Activated naive CD4-positive, alpha-beta T cell treated with anti-CD3 and anti-CD28 coated beads for 36 hours (primary cell): Measurements from ENCODE around the gene GALNT13. TPM values are rescaled to one million over a fixed set of nuclear protein-coding genes. Genes with fewer than 3 reads are reported as not detected.

Experiments
- CTCF ChIA-PET: fragments of 350-600 bp; sonication (Branson Sonifier 250); formaldehyde crosslinking; loops from one replicate; lab custom pipeline; 2021; ENCODE audit warnings: antibody characterized with exemption; lab: Charles Lee
- DNase-seq: peaks from one replicate; pipeline ENCODE4 v3.0.0-alpha.2; 2020
- H3K27ac Mint-ChIP-seq: one replicate; pipeline ENCODE4 v1.8.0; 2021; ENCODE audit warnings: mild to moderate bottlenecking, mixed read lengths
- H3K27me3 Mint-ChIP-seq: one replicate; pipeline ENCODE4 v1.8.0; 2021; ENCODE audit warnings: low read depth, mixed read lengths
- H3K36me3 Mint-ChIP-seq: one replicate; pipeline ENCODE4 v1.8.0; 2021; ENCODE audit warnings: low read depth, mixed read lengths
- H3K4me1 Mint-ChIP-seq: one replicate; pipeline ENCODE4 v1.8.0; 2021; ENCODE audit warnings: low read depth, mixed read lengths
- H3K4me3 Mint-ChIP-seq: one replicate; pipeline ENCODE4 v1.8.0; 2021; ENCODE audit warnings: mild to moderate bottlenecking, moderate library complexity, mixed read lengths
- H3K9me3 Mint-ChIP-seq: one replicate; pipeline ENCODE4 v1.8.0; 2021; ENCODE audit warnings: mixed read lengths
- intact Hi-C: fragments of 100-400 bp; cut with micrococcal nuclease; formaldehyde crosslinking; loops from one replicate; pipeline ENCODE4 v1.15.1; 2023
- total RNA-seq, 2 experiments: library from RNA; stranded (reverse); gene quantifications; one replicate each; pipeline ENCODE4 v1.2.3, GENCODE V29; 2021

Gene GALNT13
- total RNA-seq, 2 experiments from 2014 or later: not detected

- H3K4me1 Mint-ChIP-seq: no peaks in the 10 kb centered on the region
- H3K4me3 Mint-ChIP-seq: no peak overlapping the region
- no peak for DNase-seq
- CTCF ChIA-PET: no interaction called here
- intact Hi-C loops: no loop called here
- H3K27ac Mint-ChIP-seq: no peak overlapping the region
- H3K36me3 Mint-ChIP-seq: no peaks in the 10 kb centered on the region
- no peaks in the 10 kb centered on the region for H3K27me3 Mint-ChIP-seq
- peaks cover 6% of the 10 kb centered on the region for H3K9me3 Mint-ChIP-seq
Measured at GRCh38 chr2:154203902-154204301, 332.2 kb downstream of the GALNT13 start.

- CTCF ChIA-PET: no interaction called here
- no peak overlapping the region for H3K27ac Mint-ChIP-seq
- intact Hi-C loops: no loop called here
- no peaks in the 10 kb centered on the region for H3K27me3 Mint-ChIP-seq
- no peaks in the 10 kb centered on the region for H3K4me1 Mint-ChIP-seq
- H3K9me3 Mint-ChIP-seq: peaks cover 9% of the 10 kb centered on the region
- H3K4me3 Mint-ChIP-seq: no peak overlapping the region
- no peaks in the 10 kb centered on the region for H3K36me3 Mint-ChIP-seq
- DNase-seq: no peak
Measured at GRCh38 chr2:154207288-154208047, 335.7 kb downstream of the GALNT13 start.

- intact Hi-C loops: no loop called here
- no peak for DNase-seq
- Mint-ChIP-seq H3K4me1 (no peaks in the 10 kb centered on the region), H3K27ac (no peak overlapping the region), H3K9me3 (peaks cover 3% of the 10 kb centered on the region), H3K27me3 (no peaks in the 10 kb centered on the region), H3K36me3 (no peaks in the 10 kb centered on the region), H3K4me3 (no peak overlapping the region)
- CTCF ChIA-PET: no interaction called here
Measured at GRCh38 chr2:154223726-154224125, 352.0 kb downstream of the GALNT13 start.

- Mint-ChIP-seq H3K4me3 (no peak overlapping the region), H3K27ac (no peak overlapping the region)
Measured at GRCh38 chr2:154226931-154227330, 355.2 kb downstream of the GALNT13 start.

GRCh38 chr2:154228566-154229280, 357.0 kb downstream of the GALNT13 start:
- Mint-ChIP-seq H3K36me3 (no peaks in the 10 kb centered on the region), H3K4me3 (no peak overlapping the region), H3K27ac (no peak overlapping the region), H3K4me1 (no peaks in the 10 kb centered on the region), H3K27me3 (no peaks in the 10 kb centered on the region), H3K9me3 (no peaks in the 10 kb centered on the region)
- no peak for DNase-seq
- CTCF ChIA-PET: no interaction called here
- intact Hi-C loops: no loop called here

More at GRCh38 chr2:154226931-154227330, 355.2 kb downstream of the GALNT13 start:
- H3K36me3 Mint-ChIP-seq: no peaks in the 10 kb centered on the region
- H3K9me3 Mint-ChIP-seq: no peaks in the 10 kb centered on the region
- no peaks in the 10 kb centered on the region for H3K4me1 Mint-ChIP-seq
- CTCF ChIA-PET: no interaction called here
- intact Hi-C loops: no loop called here
- no peak for DNase-seq
- no peaks in the 10 kb centered on the region for H3K27me3 Mint-ChIP-seq

- Mint-ChIP-seq H3K27ac (no peak overlapping the region), H3K4me1 (no peaks in the 10 kb centered on the region), H3K4me3 (no peak overlapping the region), H3K9me3 (peaks cover 1% of the 10 kb centered on the region), H3K36me3 (no peaks in the 10 kb centered on the region), H3K27me3 (no peaks in the 10 kb centered on the region)
- intact Hi-C loops: no loop called here
- no peak for DNase-seq
- CTCF ChIA-PET: no interaction called here
Measured at GRCh38 chr2:154229966-154230365, 358.2 kb downstream of the GALNT13 start.

- no peaks in the 10 kb centered on the region for H3K27me3 Mint-ChIP-seq
- intact Hi-C loops: no loop called here
- CTCF ChIA-PET: no interaction called here
- no peak overlapping the region for H3K4me3 Mint-ChIP-seq
- peaks cover 3% of the 10 kb centered on the region for H3K9me3 Mint-ChIP-seq
- H3K36me3 Mint-ChIP-seq: no peaks in the 10 kb centered on the region
- DNase-seq: no peak
- no peak overlapping the region for H3K27ac Mint-ChIP-seq
- no peaks in the 10 kb centered on the region for H3K4me1 Mint-ChIP-seq
Measured at GRCh38 chr2:154231021-154231420, 359.3 kb downstream of the GALNT13 start.

- CTCF ChIA-PET: no interaction called here
- no peaks in the 10 kb centered on the region for H3K4me1 Mint-ChIP-seq
- no peaks in the 10 kb centered on the region for H3K36me3 Mint-ChIP-seq
- no peak overlapping the region for H3K27ac Mint-ChIP-seq
- no peak for DNase-seq
- peaks cover 3% of the 10 kb centered on the region for H3K9me3 Mint-ChIP-seq
- no peak overlapping the region for H3K4me3 Mint-ChIP-seq
- intact Hi-C loops: no loop called here
- H3K27me3 Mint-ChIP-seq: no peaks in the 10 kb centered on the region
Measured at GRCh38 chr2:154233231-154233630, 361.5 kb downstream of the GALNT13 start.

- no peaks in the 10 kb centered on the region for H3K36me3 Mint-ChIP-seq
- CTCF ChIA-PET: no interaction called here
- H3K4me3 Mint-ChIP-seq: no peak overlapping the region
- no peak overlapping the region for H3K27ac Mint-ChIP-seq
- no peak for DNase-seq
- no peaks in the 10 kb centered on the region for H3K27me3 Mint-ChIP-seq
- peaks cover 3% of the 10 kb centered on the region for H3K9me3 Mint-ChIP-seq
- H3K4me1 Mint-ChIP-seq: no peaks in the 10 kb centered on the region
- intact Hi-C loops: no loop called here
Measured at GRCh38 chr2:154238252-154238651, 366.5 kb downstream of the GALNT13 start.

- CTCF ChIA-PET: no interaction called here
- no peak for DNase-seq
- no peak overlapping the region for H3K4me3 Mint-ChIP-seq
- no peaks in the 10 kb centered on the region for H3K9me3 Mint-ChIP-seq
- no peaks in the 10 kb centered on the region for H3K4me1 Mint-ChIP-seq
- no peak overlapping the region for H3K27ac Mint-ChIP-seq
- intact Hi-C loops: no loop called here
- no peaks in the 10 kb centered on the region for H3K27me3 Mint-ChIP-seq
- no peaks in the 10 kb centered on the region for H3K36me3 Mint-ChIP-seq
Measured at GRCh38 chr2:154240316-154240715, 368.6 kb downstream of the GALNT13 start.

GRCh38 chr2:154240921-154241379, 369.2 kb downstream of the GALNT13 start:
- H3K27ac Mint-ChIP-seq: no peak overlapping the region
- H3K27me3 Mint-ChIP-seq: no peaks in the 10 kb centered on the region
- no peaks in the 10 kb centered on the region for H3K4me1 Mint-ChIP-seq
- no peaks in the 10 kb centered on the region for H3K9me3 Mint-ChIP-seq
- intact Hi-C loops: no loop called here
- DNase-seq: no peak
- no peak overlapping the region for H3K4me3 Mint-ChIP-seq
- H3K36me3 Mint-ChIP-seq: no peaks in the 10 kb centered on the region
- CTCF ChIA-PET: no interaction called here

- DNase-seq: no peak
- CTCF ChIA-PET: interaction anchor here (1.2 kb wide), 1 partner anchor 65 kb away, joined by 3 read pairs; no protein-coding TSS in a partner anchor
- intact Hi-C loops: no loop called here
- H3K27ac Mint-ChIP-seq: no peak overlapping the region
- H3K4me1 Mint-ChIP-seq: no peaks in the 10 kb centered on the region
- no peaks in the 10 kb centered on the region for H3K27me3 Mint-ChIP-seq
- H3K9me3 Mint-ChIP-seq: no peaks in the 10 kb centered on the region
- no peaks in the 10 kb centered on the region for H3K36me3 Mint-ChIP-seq
- no peak overlapping the region for H3K4me3 Mint-ChIP-seq
Measured at GRCh38 chr2:154242687-154243086, 371.0 kb downstream of the GALNT13 start.

- no peak overlapping the region for H3K4me3 Mint-ChIP-seq
Measured at GRCh38 chr2:154243685-154244084, 372.0 kb downstream of the GALNT13 start.

More at GRCh38 chr2:154243685-154244084, 372.0 kb downstream of the GALNT13 start:
- no peak for DNase-seq
- H3K27me3 Mint-ChIP-seq: no peaks in the 10 kb centered on the region
- H3K27ac Mint-ChIP-seq: no peak overlapping the region
- intact Hi-C loops: no loop called here
- H3K4me1 Mint-ChIP-seq: no peaks in the 10 kb centered on the region
- no peaks in the 10 kb centered on the region for H3K9me3 Mint-ChIP-seq
- CTCF ChIA-PET: interaction anchor here (1.2 kb wide), 1 partner anchor 66 kb away, joined by 3 read pairs; no protein-coding TSS in a partner anchor
- H3K36me3 Mint-ChIP-seq: no peaks in the 10 kb centered on the region
